ENCODE data around the gene TRAPPC12.

TRAPPC12 gene

DNA sequence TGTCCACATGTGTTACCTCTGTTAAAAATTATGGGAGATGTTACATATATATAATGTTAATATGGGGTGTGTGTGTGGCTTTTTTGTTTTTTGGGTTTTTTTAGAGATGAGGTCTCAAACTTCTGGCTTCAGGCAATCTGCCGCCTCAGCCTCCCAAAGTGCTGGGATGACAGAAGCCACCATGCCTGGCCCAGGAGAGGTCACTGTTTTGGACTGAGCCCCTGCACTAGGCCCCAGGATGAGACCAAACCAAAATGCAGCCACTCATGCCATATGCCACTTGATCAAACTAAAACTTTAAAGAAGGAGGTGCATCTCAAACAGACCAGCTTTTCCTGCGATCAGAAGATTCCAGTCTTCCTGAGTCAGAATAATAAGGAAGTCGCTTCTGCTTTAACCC lies 137.3 kb downstream of the TRAPPC12 start:
- no peak for DNase-seq

DNA sequence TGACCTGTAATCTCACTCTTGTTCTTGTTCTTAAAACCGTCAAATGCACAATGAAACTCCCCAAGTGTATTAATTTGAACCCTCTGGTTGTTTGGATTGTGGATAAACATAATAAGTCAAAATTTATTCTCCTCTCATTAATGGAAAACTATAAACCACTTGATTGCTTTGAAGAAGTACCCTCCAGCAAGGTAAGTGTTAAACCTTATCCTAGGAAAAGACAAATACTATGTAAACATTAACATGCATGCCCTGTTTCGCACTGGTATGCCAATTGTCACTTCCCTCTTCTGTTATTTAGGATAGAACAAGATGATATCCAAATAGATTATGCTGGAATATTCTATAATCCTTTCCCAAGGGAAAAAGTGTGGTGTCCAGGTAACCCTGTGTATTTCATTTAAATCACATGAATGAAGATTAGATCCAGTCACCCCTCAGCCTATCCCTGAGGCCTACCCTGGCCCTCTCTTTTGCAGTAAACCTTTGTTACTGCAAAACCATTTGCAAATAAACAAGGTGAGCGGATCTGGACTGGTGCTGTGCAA lies 138.5 kb downstream of the TRAPPC12 start:
- no peak for DNase-seq

DNA sequence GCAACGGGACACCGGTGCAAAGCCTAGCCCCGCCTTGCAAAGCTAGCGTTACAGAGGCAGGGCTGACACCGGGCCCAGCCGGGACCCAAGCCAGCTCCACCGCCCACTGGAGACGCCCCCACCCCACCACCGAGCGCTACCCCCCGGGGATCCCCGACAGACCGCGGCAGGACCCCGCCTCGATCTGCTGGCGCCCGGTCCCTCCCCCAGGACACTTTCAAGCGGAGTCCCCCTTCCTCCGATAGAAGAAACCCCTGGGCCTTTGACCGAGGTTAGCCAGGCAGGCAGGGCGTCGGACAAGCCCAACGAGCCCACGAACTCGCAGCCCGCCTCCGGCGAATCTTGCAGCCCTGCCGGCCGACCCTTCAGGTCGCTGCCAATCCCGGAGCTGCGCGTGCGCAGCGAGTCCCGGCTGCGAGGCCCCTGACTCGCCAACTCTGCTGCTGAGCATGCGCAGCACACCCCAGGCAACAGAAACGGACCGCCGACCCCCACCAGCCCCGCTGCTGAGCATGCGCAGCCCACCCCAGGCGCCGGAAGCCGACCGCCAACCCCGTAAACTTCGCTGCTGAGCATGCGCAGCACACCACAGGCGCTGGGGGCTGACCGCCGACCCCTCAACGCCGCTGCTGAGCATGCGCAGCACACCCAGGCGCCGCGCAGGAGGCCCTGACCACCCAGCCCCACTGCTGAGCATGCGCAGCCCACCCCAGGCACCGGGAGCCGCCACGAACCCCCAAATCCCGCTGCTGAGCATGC lies 139.2 kb downstream of the TRAPPC12 start:
- DNase-seq, result peak; percentile 100

DNA sequence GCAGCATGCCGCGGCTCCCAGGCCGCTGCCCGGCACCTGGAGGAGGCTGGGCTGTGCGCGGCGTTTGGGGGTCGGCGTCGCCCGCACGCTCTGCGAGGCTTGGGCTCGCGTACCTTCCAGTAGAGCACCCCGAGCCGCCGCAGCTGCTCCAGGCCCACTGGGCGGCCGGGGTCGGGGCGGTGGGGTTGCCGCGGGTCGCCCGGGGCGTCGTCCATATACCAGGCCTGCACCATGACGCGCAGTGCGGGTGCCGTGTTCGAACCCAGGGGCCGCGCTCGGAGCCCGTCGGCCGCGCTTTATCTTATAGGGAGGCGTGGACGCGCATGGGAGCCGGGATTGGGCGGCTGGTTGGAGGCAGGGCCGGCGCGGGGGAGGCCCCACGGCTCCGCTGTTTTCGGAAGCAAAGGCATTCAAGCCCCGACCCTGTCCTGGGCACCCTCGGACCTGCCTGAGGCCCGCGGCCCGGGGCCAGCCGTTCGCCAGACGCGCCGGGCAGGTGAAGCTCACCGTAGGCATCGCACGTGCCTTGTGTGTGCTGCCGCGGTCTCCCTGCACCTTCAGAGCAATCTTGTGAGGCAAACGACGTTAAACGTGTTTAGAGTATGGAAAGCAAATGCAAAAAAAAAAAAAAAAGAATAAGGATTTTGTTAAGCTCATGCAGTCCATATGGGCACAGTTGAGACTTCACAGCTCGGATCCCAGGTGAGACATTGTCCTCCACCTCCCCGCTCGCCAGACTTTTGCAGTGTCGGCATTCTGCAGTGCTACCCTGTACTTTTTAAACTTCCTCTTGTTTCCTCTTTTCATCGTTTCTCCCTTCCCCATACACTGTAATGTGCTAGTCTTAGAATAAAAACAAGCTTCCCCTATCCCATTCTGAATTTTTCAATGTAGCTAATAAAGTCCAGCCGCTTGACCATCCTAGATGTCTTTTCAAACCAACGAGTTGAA lies 140.0 kb downstream of the TRAPPC12 start, which contains the start of gene ADI1:
TSS of gene ADI1 (minus strand) at position 277 of the 951 bp plus-strand sequence. CDS start at position 233, 44 bp downstream.
- peak; percentile 89 for DNase-seq

GRCh38 chr2:3520591-3520990 lies 141.1 kb downstream of the TRAPPC12 start:
- no peak for DNase-seq

DNA sequence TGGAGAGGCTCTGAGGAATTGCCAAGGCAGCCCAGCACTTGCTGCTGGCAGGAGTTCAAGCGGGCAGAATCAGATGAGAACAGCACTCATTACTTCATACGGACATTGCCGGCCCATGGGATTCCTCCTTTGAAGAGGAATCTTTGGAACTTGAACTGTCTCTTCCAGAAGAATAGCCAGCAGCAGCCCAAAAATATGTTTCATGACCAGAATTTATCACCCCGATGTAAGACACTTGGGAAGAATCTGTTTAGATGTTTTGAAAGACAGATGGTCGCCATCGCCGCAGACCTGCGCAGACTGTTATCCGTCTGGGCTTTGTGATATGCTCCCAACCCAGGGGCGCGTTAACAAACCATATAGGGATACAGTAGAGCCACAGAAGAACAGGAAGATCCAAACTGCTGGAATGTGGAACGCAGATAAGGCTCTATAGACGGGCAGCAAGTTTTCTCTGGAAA lies 143.5 kb downstream of the TRAPPC12 start:
- DNase-seq, result no peak

- DNase-seq, result no peak
These were observed 144.1 kb downstream of the TRAPPC12 start for GRCh38 chr2:3523551-3524041.

DNA sequence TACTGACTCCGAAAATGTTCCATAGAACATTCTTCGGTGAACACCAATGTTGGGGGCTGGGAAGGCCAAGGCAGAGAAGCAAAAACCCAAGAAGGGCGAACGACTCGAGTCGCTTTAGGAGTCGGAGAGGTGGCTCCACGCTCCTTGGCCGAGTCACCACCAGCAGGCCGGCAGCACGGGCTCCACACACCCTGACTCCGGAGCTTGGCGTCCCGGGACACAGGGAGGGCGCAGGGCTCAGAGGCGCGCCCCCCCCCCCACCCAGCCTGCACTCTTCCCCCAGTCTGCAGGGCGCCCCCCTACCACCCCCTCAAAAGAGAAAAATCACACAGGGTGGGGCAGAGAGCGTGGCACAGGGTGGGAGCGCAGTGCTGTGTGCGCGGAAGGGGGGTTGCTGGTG lies 147.4 kb downstream of the TRAPPC12 start:
- DNase-seq, result no peak

GRCh38 chr2:3527886-3528785 lies 148.6 kb downstream of the TRAPPC12 start:
- no peak for DNase-seq

All from femur (tissue), 1 donor.